HG02852 (cell line): Measurements from ENCODE around the gene FBXO46.
"Not testable (repeated sequence)": the region's sequence is repeated elsewhere in the genome, so short reads cannot be mapped to it uniquely, and the experiment has no call there.

Source experiments
- ATAC-seq: cut with Tn5 transposase; IDR thresholded peaks from one replicate; pipeline ENCODE4 v1.9.1; 2021; ENCODE audit warnings: mild to moderate bottlenecking, moderate library complexity; ENCODE audit not compliant: unreplicated experiment

The FBXO46 gene

DNA sequence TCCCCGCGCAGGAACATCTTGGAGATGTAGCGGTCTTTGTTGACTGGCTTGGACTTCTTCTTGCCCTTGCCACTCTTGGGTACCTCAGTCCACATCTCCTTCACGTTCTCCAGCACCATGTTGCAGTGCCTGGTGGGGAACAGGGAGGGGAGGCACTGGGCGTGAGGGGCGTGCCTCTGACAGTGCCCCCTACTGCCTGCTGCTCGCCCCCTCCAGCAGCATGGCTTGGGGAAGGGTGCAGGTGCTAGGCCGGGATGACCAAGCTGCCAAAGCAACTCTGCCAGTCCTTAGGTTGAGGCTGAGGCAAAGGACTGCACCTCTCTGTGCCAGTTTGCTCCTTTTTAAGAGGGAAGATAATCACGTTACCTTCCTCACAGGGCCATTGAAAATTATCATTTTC is 43.1 kb downstream of the FBXO46 start:
- ATAC-seq = no peak

DNA sequence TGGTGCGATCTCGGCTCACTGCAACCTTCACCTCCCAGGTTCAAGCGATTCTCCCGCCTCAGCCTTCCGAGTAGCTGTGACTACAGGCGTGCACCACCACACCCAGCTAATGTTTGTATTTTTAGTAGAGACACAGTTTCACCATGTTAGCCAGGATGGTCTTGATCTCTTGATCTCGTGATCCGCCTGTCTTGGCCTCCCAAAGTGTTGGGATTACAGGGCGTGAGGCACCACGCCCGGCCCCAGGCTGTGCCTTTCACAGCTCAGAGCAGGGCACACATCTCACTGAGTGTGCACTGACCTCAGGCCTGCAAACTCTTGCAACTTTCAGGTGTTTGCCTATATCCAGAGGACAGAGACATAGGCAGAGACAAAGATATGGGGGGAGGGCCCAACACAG is 45.7 kb downstream of the FBXO46 start:
- not testable (repeated sequence) for ATAC-seq

DNA sequence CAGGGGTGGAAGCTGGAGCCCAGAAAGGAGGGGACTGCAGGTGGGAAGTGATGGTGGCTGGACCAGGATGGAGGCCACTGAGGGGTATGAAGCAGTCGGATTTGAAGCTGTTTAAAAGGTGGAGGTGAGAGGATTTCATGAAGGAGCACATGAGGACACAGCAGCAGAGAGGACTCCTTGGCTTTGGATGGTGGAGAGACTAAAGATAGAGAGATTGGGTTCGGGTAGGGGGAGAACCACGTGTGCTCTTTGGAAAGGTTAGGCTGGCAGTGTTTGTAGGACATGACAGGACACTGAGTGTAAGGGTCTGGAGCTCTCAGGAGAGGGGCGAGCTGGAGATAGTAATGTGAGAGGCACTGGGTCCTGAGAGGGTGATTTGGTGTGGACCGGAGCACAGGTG is 47.8 kb downstream of the FBXO46 start:
- ATAC-seq = no peak

- no peak for ATAC-seq
These were observed 48.6 kb downstream of the FBXO46 start for GRCh38 chr19:45682117-45682516.

- ATAC-seq = peak; percentile 74
These were observed 49.2 kb downstream of the FBXO46 start for GRCh38 chr19:45681391-45682015.

DNA sequence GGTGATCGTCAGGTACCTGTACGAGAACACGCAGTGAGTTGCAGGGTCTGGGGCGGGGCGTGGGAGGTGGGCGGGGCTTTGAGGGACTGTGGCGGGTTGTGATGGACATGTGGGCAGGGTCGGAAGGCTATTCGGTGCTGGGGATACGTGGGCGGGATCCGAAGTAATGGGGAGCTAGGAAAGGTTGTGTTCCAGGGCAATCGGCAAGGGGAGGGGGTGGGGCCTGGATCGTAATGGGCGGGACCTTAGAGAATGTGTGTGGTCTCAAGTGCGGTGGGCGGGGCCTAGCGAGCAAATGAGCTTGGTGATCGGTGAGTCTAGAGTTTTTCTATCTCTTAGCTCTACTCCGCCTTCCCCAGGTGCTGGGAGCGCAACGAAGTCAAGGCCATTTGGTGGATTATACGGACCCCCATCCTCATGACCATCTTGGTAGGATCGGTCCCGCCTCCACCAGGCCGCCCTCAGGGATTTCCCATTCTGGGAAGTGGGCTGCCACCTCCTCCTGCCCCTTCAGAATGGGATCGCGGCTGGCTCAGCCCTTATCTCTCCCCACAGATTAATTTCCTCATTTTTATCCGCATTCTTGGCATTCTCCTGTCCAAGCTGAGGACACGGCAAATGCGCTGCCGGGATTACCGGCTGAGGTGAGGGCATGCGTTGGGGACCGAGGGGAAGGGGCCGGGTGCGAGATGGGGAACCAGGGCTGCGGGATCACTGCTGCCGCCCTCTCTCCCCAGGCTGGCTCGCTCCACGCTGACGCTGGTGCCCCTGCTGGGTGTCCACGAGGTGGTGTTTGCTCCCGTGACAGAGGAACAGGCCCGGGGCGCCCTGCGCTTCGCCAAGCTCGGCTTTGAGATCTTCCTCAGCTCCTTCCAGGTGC is 53.1 kb downstream of the FBXO46 start:
- no peak for ATAC-seq

- ATAC-seq = no peak
These were observed 53.8 kb downstream of the FBXO46 start for GRCh38 chr19:45676851-45677263.

- no peak for ATAC-seq
These were observed 55.8 kb downstream of the FBXO46 start for GRCh38 chr19:45674946-45675345.

DNA sequence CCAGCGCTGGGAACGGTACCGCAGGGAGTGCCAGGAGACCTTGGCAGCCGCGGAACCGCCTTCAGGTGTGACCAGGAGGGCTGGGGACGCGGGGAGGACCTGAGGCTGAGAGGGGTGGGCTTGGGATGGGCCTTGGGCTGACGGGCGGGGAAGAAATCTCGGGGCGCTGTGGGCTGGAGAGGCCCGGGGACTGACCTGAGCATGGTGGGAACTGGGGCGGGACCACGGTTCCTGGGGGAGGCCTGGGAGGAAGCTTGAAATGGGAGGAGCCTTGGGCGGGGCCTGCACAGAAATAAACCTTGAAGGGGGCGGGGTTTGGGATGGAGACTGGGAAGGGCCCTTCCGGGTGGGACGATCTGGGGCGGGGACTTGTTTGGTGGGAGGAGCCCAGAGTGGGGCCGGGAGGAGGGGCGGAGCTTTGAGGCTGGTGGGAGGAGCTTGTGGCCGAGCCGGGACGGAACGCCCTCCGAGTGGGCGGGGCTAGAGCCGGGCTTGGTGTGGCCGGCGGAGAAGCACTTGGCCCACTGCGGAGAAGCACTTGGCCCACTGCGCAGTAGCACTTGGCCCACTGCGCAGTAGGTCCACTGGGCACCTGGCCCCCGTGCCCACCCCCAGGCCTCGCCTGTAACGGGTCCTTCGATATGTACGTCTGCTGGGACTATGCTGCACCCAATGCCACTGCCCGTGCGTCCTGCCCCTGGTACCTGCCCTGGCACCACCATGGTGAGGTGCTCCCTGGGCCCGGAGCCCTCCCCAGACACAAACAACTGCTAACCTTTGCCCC is 59.8 kb downstream of the FBXO46 start:
- peak; percentile 43 for ATAC-seq

- ATAC-seq = peak; percentile 7
These were observed 62.3 kb downstream of the FBXO46 start for GRCh38 chr19:45668342-45668871.

GRCh38 chr19:45667620-45668341 is 62.9 kb downstream of the FBXO46 start, which contains the start of gene GIPR:
GIPR (plus strand) TSS chr19:45668221; CDS start chr19:45669521, 1,300 bp downstream.
- ATAC-seq = no peak

- no peak for ATAC-seq
These were observed 66.1 kb downstream of the FBXO46 start for GRCh38 chr19:45664575-45664974.

GRCh38 chr19:45663800-45664199 is 66.9 kb downstream of the FBXO46 start:
- ATAC-seq = no peak

GRCh38 chr19:45660636-45661035 is 70.1 kb downstream of the FBXO46 start:
- no peak for ATAC-seq
